DOHH2 (cell line): ENCODE data around the gene DCUN1D3.

Experiments used
- EZH2phosphoT487 ChIP-seq: fragments of 200-600 bp; sonication (generic); IDR thresholded peaks from 2 replicates; pipeline ENCODE4 v1.6.1; 2017; ENCODE audit warnings: borderline replicate concordance, mild to moderate bottlenecking, antibody characterized with exemption, low read length, moderate library complexity, mixed read lengths
- TF ChIP-seq, protein P1 (sequence below): fragments of 200-600 bp; sonication (generic); IDR thresholded peaks from one replicate; pipeline ENCODE4 v1.5.1; 2014; ENCODE audit warnings: antibody characterized with exemption, mild to moderate bottlenecking, low read depth, low read length; ENCODE audit not compliant: poor library complexity, severe bottlenecking

DNA sequence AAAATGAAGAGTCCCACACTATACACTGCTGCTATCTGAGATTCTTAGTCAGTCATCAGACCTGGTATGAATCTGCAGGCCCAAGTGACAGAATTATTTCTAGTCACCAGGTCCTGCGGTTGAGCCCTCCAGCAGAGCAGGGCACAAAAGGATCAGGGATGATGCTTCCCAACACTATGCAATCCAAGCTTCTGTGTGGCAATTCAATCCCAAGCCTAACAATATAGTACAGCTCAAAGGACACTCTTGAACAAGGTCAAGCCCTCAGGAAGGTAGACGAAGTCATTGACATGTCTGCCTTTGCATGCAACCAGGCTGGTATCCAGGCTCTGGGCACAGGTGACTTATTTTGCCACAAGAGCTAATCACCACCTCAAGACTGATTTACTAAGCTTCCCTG lies 5.8 kb downstream of the DCUN1D3 start:
- TF ChIP-seq, protein P1, sequence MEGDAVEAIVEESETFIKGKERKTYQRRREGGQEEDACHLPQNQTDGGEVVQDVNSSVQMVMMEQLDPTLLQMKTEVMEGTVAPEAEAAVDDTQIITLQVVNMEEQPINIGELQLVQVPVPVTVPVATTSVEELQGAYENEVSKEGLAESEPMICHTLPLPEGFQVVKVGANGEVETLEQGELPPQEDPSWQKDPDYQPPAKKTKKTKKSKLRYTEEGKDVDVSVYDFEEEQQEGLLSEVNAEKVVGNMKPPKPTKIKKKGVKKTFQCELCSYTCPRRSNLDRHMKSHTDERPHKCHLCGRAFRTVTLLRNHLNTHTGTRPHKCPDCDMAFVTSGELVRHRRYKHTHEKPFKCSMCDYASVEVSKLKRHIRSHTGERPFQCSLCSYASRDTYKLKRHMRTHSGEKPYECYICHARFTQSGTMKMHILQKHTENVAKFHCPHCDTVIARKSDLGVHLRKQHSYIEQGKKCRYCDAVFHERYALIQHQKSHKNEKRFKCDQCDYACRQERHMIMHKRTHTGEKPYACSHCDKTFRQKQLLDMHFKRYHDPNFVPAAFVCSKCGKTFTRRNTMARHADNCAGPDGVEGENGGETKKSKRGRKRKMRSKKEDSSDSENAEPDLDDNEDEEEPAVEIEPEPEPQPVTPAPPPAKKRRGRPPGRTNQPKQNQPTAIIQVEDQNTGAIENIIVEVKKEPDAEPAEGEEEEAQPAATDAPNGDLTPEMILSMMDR, result no peak
- TF ChIP-seq EZH2phosphoT487, result no peak
